K562 (cell line): ENCODE results near the gene CPT1A. TPM values are rescaled to one million over a fixed set of nuclear protein-coding genes. Genes with fewer than 3 reads are reported as not detected.
A peak's percentile ranks its signal among the peaks of the same experiment; 100 is the strongest.

Source experiments
- BRD9 ChIP-seq: fragments of 450-650 bp; IDR thresholded peaks from 2 replicates; pipeline ENCODE4 v1.6.1; 2018; ENCODE audit warnings: low read depth; ENCODE audit not compliant: partially characterized antibody
- FOXK2 ChIP-seq, 2 experiments: fragments of 450-650 bp; IDR thresholded peaks in 1 of 2; conservative IDR thresholded peaks in 1 of 2; 2 replicates each; pipeline ENCODE4 v1.6.1; 2016; ENCODE audit warnings: low read depth in 2 of 2, mild to moderate bottlenecking in 1 of 2
- HNRNPL ChIP-seq: fragments of 200-400 bp; formaldehyde crosslinking; IDR thresholded peaks from 2 replicates; pipeline ENCODE4 v1.6.1; 2017; ENCODE audit warnings: low read depth, mild to moderate bottlenecking, low read length
- HNRNPUL1 ChIP-seq: fragments of 200-400 bp; formaldehyde crosslinking; IDR thresholded peaks from 2 replicates; pipeline ENCODE4 v1.6.1; 2017; ENCODE audit warnings: low read length
- JUN ChIP-seq, 2 experiments: sonication (generic) in 1 of 2; formaldehyde crosslinking in 1 of 2; IDR thresholded peaks; 2 replicates each; pipeline versions ENCODE4 v1.6.1 to v1.8.0; 2012 to 2022; ENCODE audit warnings: borderline replicate concordance in 2 of 2, mild to moderate bottlenecking in 2 of 2, improper control_type of control experiment in 1 of 2, low read depth in 1 of 2, low read length in 1 of 2, missing genetic modification reagents in 1 of 2
- MED1 ChIP-seq: sonication (generic); formaldehyde crosslinking; IDR thresholded peaks from 2 replicates; pipeline ENCODE4 v1.8.1; 2023; ENCODE audit warnings: missing genetic modification reagents, borderline replicate concordance
- MTA2 ChIP-seq: fragments of 450-650 bp; IDR thresholded peaks from 2 replicates; pipeline ENCODE4 v1.6.1; 2016; ENCODE audit warnings: low read depth
- MYC ChIP-seq, 2 experiments: fragments of 250-450 bp in 1 of 2; sonication (Bioruptor Pico) in 1 of 2; IDR thresholded peaks; 2 replicates each; pipeline versions ENCODE4 v1.5.1 to v1.6.1; 2012 to 2021; ENCODE audit warnings: low read depth in 2 of 2, borderline replicate concordance in 1 of 2, improper control_type of control experiment in 1 of 2, low read length in 1 of 2, mild to moderate bottlenecking in 1 of 2, moderate library complexity in 1 of 2
- NCOA2 ChIP-seq, 2 experiments: fragments of 450-650 bp; IDR thresholded peaks; 2 replicates each; pipeline ENCODE4 v1.6.1; 2018; ENCODE audit warnings: mild to moderate bottlenecking in 2 of 2, moderate library complexity in 1 of 2; ENCODE audit not compliant: partially characterized antibody in 2 of 2
- TCF7 ChIP-seq: sonication (generic); IDR thresholded peaks from 2 replicates; pipeline ENCODE4 v1.6.1; 2016; ENCODE audit warnings: antibody characterized with exemption, borderline replicate concordance
- ZNF347 ChIP-seq: fragments of 450-650 bp; formaldehyde crosslinking; IDR thresholded peaks from 2 replicates; pipeline ENCODE4 v1.4.0; 2020; ENCODE audit warnings: low read depth, mild to moderate bottlenecking, moderate library complexity
- ZNF76 ChIP-seq: fragments of 250-450 bp; sonication (Bioruptor Pico); IDR thresholded peaks from 2 replicates; pipeline ENCODE4 v1.4.0; 2020; ENCODE audit warnings: mild to moderate bottlenecking, moderate library complexity, borderline replicate concordance
- polyA plus RNA-seq, 8 experiments: library from polyadenylated mRNA; depleted of rRNA in 4 of 8; stranded (reverse) in 5 of 8; unstranded in 3 of 8; fragments of >200 nt; fragmentation: Nextera tagmentation in 2 of 8; fragmentation: Illumina TruSeq in 1 of 8; extraction: Ambion mirVana in 2 of 8; extraction: Trizol in 1 of 8; gene quantifications; 2 replicates each; pipeline versions ENCODE4 v1.2.1 to v1.2.3, GENCODE V29; 2011 to 2014; ENCODE audit warnings: inconsistent platforms in 1 of 8, missing spikeins in 1 of 8
- total RNA-seq, 7 experiments: library from RNA; depleted of rRNA in 6 of 7; stranded (reverse); fragments of >200 nt in 6 of 7; fragmentation: Illumina TruSeq in 2 of 7; extraction: Trizol in 2 of 7; gene quantifications; 2 replicates each; pipeline versions ENCODE4 v1.2.1 to v1.2.3, GENCODE V29; 2011 to 2021; ENCODE audit warnings: low replicate concordance in 1 of 7
- TF ChIP-seq, protein P1 (sequence below): sonication (generic); formaldehyde crosslinking; IDR thresholded peaks from 2 replicates; pipeline ENCODE4 v1.8.0; 2023; ENCODE audit warnings: missing genetic modification reagents, mild to moderate bottlenecking, borderline replicate concordance
- TF ChIP-seq, protein P2 (sequence below), 2 experiments: IDR thresholded peaks in 1 of 2; conservative IDR thresholded peaks in 1 of 2; 2 replicates each; pipeline ENCODE4 v1.6.1; 2016; ENCODE audit warnings: low read depth in 2 of 2, mild to moderate bottlenecking in 1 of 2, missing compliant biosample characterization in 1 of 2, missing genetic modification characterization in 1 of 2, moderate library complexity in 1 of 2
- TF ChIP-seq, protein P3 (sequence below): fragments of 250-450 bp; sonication (Bioruptor Pico); IDR thresholded peaks from 2 replicates; pipeline ENCODE4 v1.5.0; 2021

CPT1A gene
- total and polyA plus RNA-seq, 9 of the 15 experiments (the other 6 are each of a cell fraction or from before 2014, with no cell fraction given): 2.6 to 29.1 (median 12.3) TPM

DNA sequence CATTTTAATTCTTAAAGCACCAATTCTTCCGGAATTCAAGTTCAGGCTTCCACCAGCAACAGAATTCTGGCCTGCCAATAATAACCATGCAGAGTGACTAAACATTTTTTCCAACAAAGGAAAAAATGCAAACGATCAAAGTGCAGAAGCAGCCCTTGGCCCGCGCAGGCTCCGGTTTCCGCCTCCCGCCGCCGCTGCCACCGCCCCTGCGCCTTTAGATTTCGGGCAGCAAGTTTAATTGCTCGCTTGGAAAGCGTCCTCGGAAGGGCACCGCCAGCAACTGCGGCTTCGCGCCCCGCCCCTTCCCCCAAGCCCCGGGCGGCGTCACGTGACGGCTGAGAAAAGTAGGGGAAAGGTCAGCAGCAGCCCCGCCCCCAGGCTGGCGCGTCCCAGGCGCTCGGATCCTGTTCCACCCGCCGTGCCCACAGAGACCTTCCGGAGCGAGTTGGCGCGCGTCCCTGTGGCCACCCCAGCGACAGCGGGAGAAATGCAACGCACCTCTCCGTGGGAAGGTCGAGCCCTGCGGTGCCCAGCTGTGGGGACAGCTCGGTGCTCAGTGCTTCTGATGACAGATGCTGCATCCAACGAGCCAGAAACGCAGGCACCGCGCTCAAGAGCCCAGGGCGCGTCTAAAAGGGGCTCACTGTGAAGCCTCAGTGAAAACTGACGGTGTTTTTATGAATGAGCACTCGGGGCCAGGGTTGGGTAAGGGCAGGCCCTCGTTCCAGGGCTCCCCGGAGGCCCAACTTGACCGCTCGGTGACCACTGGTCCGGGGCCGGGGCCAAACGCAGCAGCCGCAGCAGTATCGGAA lies 2.5 kb downstream of the CPT1A start (continued):
- peak; percentile 79; the same call in 1 of the 2 replicates for TF ChIP-seq HNRNPL
- TF ChIP-seq, protein P1, sequence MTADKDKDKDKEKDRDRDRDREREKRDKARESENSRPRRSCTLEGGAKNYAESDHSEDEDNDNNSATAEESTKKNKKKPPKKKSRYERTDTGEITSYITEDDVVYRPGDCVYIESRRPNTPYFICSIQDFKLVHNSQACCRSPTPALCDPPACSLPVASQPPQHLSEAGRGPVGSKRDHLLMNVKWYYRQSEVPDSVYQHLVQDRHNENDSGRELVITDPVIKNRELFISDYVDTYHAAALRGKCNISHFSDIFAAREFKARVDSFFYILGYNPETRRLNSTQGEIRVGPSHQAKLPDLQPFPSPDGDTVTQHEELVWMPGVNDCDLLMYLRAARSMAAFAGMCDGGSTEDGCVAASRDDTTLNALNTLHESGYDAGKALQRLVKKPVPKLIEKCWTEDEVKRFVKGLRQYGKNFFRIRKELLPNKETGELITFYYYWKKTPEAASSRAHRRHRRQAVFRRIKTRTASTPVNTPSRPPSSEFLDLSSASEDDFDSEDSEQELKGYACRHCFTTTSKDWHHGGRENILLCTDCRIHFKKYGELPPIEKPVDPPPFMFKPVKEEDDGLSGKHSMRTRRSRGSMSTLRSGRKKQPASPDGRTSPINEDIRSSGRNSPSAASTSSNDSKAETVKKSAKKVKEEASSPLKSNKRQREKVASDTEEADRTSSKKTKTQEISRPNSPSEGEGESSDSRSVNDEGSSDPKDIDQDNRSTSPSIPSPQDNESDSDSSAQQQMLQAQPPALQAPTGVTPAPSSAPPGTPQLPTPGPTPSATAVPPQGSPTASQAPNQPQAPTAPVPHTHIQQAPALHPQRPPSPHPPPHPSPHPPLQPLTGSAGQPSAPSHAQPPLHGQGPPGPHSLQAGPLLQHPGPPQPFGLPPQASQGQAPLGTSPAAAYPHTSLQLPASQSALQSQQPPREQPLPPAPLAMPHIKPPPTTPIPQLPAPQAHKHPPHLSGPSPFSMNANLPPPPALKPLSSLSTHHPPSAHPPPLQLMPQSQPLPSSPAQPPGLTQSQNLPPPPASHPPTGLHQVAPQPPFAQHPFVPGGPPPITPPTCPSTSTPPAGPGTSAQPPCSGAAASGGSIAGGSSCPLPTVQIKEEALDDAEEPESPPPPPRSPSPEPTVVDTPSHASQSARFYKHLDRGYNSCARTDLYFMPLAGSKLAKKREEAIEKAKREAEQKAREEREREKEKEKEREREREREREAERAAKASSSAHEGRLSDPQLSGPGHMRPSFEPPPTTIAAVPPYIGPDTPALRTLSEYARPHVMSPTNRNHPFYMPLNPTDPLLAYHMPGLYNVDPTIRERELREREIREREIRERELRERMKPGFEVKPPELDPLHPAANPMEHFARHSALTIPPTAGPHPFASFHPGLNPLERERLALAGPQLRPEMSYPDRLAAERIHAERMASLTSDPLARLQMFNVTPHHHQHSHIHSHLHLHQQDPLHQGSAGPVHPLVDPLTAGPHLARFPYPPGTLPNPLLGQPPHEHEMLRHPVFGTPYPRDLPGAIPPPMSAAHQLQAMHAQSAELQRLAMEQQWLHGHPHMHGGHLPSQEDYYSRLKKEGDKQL: no peak
- TF ChIP-seq HNRNPUL1: no peak
- no peak for TF ChIP-seq MED1
- TF ChIP-seq, protein P2, sequence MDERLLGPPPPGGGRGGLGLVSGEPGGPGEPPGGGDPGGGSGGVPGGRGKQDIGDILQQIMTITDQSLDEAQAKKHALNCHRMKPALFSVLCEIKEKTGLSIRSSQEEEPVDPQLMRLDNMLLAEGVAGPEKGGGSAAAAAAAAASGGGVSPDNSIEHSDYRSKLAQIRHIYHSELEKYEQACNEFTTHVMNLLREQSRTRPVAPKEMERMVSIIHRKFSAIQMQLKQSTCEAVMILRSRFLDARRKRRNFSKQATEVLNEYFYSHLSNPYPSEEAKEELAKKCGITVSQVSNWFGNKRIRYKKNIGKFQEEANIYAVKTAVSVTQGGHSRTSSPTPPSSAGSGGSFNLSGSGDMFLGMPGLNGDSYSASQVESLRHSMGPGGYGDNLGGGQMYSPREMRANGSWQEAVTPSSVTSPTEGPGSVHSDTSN (CRISPR knock-in tag; IDR thresholded peaks at IDR 0.05; ENCODE audit: low read depth): no peak
- TF ChIP-seq, protein P2 (tag; conservative IDR thresholded peaks at IDR 0.05; ENCODE audit: low read depth): no peak
- TF ChIP-seq BRD9: no peak
- peak; percentile 22; the same call in 1 of the 2 replicates for TF ChIP-seq MYC (IDR thresholded peaks at IDR 0.05; ENCODE audit: low read depth, low read length)
- TF ChIP-seq MYC (CRISPR knock-in tag; IDR thresholded peaks at IDR 0.05; ENCODE audit: borderline replicate concordance, low read depth): no peak
- no peak for TF ChIP-seq ZNF347 (CRISPR knock-in tag)
- TF ChIP-seq NCOA2 (IDR thresholded peaks at IDR 0.05; ENCODE audit: partially characterized antibody in 2 of 2): no peak
- TF ChIP-seq TCF7: no peak
- TF ChIP-seq FOXK2 (conservative IDR thresholded peaks at IDR 0.05 in 1 of 2, IDR thresholded peaks at IDR 0.05 in 1 of 2; ENCODE audit: low read depth in 2 of 2): peak in 1 of 2 experiments; percentile 39; a peak in 1 of 4 replicates
- no peak for TF ChIP-seq ZNF76 (CRISPR knock-in tag)
- TF ChIP-seq JUN (IDR thresholded peaks at IDR 0.05; ENCODE audit: borderline replicate concordance, low read depth, low read length): no peak
- no peak for TF ChIP-seq JUN (CRISPR knock-in tag; IDR thresholded peaks at IDR 0.05; ENCODE audit: borderline replicate concordance)
- peak; percentile 26; the same call in 1 of the 2 replicates for TF ChIP-seq MTA2
- TF ChIP-seq, protein P3, sequence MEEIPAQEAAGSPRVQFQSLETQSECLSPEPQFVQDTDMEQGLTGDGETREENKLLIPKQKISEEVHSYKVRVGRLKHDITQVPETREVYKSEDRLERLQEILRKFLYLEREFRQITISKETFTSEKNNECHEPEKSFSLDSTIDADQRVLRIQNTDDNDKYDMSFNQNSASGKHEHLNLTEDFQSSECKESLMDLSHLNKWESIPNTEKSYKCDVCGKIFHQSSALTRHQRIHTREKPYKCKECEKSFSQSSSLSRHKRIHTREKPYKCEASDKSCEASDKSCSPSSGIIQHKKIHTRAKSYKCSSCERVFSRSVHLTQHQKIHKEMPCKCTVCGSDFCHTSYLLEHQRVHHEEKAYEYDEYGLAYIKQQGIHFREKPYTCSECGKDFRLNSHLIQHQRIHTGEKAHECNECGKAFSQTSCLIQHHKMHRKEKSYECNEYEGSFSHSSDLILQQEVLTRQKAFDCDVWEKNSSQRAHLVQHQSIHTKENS (CRISPR knock-in tag): no peak
